ENCODE results near the gene PPP6R2. TPM values are rescaled to one million over a fixed set of nuclear protein-coding genes. Genes with fewer than 3 reads are reported as not detected.

PPP6R2 gene
- total and polyA plus RNA-seq, 2 of the 4 experiments (the other 2 are of a cell fraction), result 49.2 to 51.6 TPM

DNA sequence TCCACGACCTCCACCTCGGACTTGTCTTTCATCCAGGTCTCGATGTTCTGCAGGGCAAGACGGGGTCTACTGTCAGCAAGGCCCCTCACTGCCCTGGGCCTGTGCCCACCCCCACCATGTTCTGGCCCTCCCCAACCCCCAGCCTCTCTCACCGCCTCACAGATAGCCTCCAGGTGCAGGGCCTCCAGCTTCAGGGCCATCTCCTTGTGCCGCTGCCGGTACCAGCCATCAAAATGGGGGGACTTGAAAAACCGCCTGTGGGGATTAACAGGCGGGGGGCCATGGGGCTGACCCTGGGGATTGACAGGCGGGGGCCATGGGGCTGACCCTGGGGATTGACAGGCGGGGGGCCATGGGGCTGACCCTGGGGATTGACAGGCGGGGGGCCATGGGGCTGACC, 30.8 kb upstream of the PPP6R2 start (continued):
- no peak for TF ChIP-seq SMC3 (IDR thresholded peaks at IDR 0.05; ENCODE audit: low read depth, low read length)
- TF ChIP-seq POLR2A (IDR thresholded peaks at IDR 0.05; ENCODE audit: low read depth, low read length), result no peak
- TF ChIP-seq, protein P1, sequence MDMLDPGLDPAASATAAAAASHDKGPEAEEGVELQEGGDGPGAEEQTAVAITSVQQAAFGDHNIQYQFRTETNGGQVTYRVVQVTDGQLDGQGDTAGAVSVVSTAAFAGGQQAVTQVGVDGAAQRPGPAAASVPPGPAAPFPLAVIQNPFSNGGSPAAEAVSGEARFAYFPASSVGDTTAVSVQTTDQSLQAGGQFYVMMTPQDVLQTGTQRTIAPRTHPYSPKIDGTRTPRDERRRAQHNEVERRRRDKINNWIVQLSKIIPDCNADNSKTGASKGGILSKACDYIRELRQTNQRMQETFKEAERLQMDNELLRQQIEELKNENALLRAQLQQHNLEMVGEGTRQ (IDR thresholded peaks at IDR 0.05; ENCODE audit: low read depth, low read length), result no peak
- no peak for TF ChIP-seq MAFK (IDR thresholded peaks at IDR 0.05; ENCODE audit: low read depth, low read length)
- TF ChIP-seq MAZ (IDR thresholded peaks at IDR 0.05; ENCODE audit: borderline replicate concordance, low read depth, low read length), result no peak

DNA sequence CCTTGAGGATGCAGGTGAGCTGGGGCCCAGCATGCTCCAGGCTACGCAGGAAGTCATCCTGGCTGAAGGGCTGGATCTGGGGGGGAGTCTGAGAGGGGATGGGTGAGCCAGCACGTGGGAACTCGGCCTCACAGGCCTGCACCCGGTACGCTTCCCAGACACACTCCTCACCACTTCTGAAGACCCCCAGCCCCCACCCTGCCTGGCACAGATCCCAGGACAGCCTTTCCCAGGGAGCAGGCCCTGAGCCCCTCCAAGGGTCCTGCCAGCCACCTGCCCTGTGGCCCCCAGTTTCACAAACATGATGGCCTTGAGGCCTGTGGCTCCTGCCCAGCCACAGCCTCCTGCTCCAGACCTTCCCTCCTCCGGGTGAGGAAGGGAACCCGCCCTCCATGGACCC, 30.1 kb upstream of the PPP6R2 start:
- H3K18ac ChIP-seq (ENCODE audit: low read depth, low read length), result no peak overlapping the region
- H4K91ac ChIP-seq (ENCODE audit: insufficient read depth, low read depth, low read length), result no peak overlapping the region
- no peak overlapping the region for H3K14ac ChIP-seq (replicated peaks; ENCODE audit: low read depth, low read length)
- no peak overlapping the region for H3K4me2 ChIP-seq (ENCODE audit: low read depth, low read length)
- WGBS, 2 experiments (ENCODE audit: extremely low coverage in 2 of 2, insufficient read length in 1 of 2), result no CpG with 5 or more reads among the region's 7 CpGs
- ATAC-seq (ENCODE audit: low read depth), result no peak
- H3K36me3 ChIP-seq (ENCODE audit: control insufficient read depth, insufficient read depth, low read length), result no peaks in the 10 kb centered on the region
- H2BK20ac ChIP-seq (ENCODE audit: low read depth, low read length), result no peak overlapping the region
- dilution Hi-C loops (cut with HindIII; ENCODE audit: low sequenced_read_pairs, unreplicated experiment), result no loop called here
- H3K4me3 ChIP-seq (ENCODE audit: insufficient read depth, low read depth, low read length), result no peak overlapping the region
- intact Hi-C loops (cut with micrococcal nuclease), result no loop called here
- H2AFZ ChIP-seq (replicated peaks; ENCODE audit: low read length, poor library complexity), result no peak overlapping the region
- H3K4me1 ChIP-seq (ENCODE audit: control insufficient read depth, insufficient read depth, low read length), result peaks cover 11% of the 10 kb centered on the region
- H3K56ac ChIP-seq (ENCODE audit: extremely low read depth, insufficient read depth, low read length), result no peak overlapping the region
- ChIA-PET CTCF (no interaction called here), POLR2A (ENCODE audit: unreplicated experiment) (no interaction called here)
- DNase-seq, result no peak
- no peak overlapping the region for H2AK5ac ChIP-seq (ENCODE audit: low read depth, low read length)
- no peak overlapping the region for H4K5ac ChIP-seq (ENCODE audit: low read depth, low read length)
- H3K9me1 ChIP-seq (ENCODE audit: insufficient read depth, low read length), result peaks cover 3% of the 10 kb centered on the region; the same call in 1 of the 2 replicates
- H3K9ac ChIP-seq (ENCODE audit: low read depth, low read length), result no peak overlapping the region
- no peak overlapping the region for H2BK5ac ChIP-seq (ENCODE audit: low read depth, low read length, poor library complexity, severe bottlenecking)
- H2BK120ac ChIP-seq (ENCODE audit: low read depth, low read length), result no peak overlapping the region
- no peak overlapping the region for H2BK15ac ChIP-seq (ENCODE audit: low read depth, low read length)
- no peak overlapping the region for H3K4ac ChIP-seq (ENCODE audit: low read depth, low read length)
- no TSS peak for BruUV-seq (replicated peaks)
- peaks cover 3% of the 10 kb centered on the region; the same call in 1 of the 2 replicates for H3K27me3 ChIP-seq (ENCODE audit: control insufficient read depth, insufficient read depth, low read length)
- H3K79me1 ChIP-seq (ENCODE audit: low read depth in 1 of 2, low read length in 2 of 2), result 0 out of 4 replicates have a peak, but pooled peaks cover 0 to 4% of the 10 kb centered on the region in 2 experiments
- no peak overlapping the region for H2AK9ac ChIP-seq (replicated peaks; ENCODE audit: low read depth, low read length, poor library complexity)
- H4K20me1 ChIP-seq (ENCODE audit: insufficient read depth, low read length), result peaks cover 5% of the 10 kb centered on the region; the same call in 1 of the 2 replicates
- in situ Hi-C loops (cut with MboI; ENCODE audit: low sequenced_read_pairs), result no loop called here
- no peak overlapping the region for H4K8ac ChIP-seq (ENCODE audit: low read depth in 2 of 2, low read length in 2 of 2)
- no peak overlapping the region for H3K27ac ChIP-seq (ENCODE audit: insufficient read depth, low read length)
- no peak overlapping the region for H3K23ac ChIP-seq (ENCODE audit: low read depth, low read length)
- no peaks in the 10 kb centered on the region for H3K9me3 ChIP-seq (ENCODE audit: control insufficient read depth, insufficient read depth, low read length)
- TF ChIP-seq RCOR1 (IDR thresholded peaks at IDR 0.05; ENCODE audit: insufficient replicate concordance, low read length) (no peak), CEBPB (IDR thresholded peaks at IDR 0.05; ENCODE audit: low read depth, low read length) (no peak), MAZ (IDR thresholded peaks at IDR 0.05; ENCODE audit: borderline replicate concordance, low read depth, low read length) (no peak), FOS (IDR thresholded peaks at IDR 0.05; ENCODE audit: low read depth, low read length) (no peak), MXI1 (IDR thresholded peaks at IDR 0.05; ENCODE audit: borderline replicate concordance, low read depth, low read length) (no peak), POLR2A (IDR thresholded peaks at IDR 0.05; ENCODE audit: low read depth, low read length) (no peak), RAD21 (IDR thresholded peaks at IDR 0.05; ENCODE audit: low read length) (no peak)
- TF ChIP-seq, protein P2, sequence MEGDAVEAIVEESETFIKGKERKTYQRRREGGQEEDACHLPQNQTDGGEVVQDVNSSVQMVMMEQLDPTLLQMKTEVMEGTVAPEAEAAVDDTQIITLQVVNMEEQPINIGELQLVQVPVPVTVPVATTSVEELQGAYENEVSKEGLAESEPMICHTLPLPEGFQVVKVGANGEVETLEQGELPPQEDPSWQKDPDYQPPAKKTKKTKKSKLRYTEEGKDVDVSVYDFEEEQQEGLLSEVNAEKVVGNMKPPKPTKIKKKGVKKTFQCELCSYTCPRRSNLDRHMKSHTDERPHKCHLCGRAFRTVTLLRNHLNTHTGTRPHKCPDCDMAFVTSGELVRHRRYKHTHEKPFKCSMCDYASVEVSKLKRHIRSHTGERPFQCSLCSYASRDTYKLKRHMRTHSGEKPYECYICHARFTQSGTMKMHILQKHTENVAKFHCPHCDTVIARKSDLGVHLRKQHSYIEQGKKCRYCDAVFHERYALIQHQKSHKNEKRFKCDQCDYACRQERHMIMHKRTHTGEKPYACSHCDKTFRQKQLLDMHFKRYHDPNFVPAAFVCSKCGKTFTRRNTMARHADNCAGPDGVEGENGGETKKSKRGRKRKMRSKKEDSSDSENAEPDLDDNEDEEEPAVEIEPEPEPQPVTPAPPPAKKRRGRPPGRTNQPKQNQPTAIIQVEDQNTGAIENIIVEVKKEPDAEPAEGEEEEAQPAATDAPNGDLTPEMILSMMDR (conservative IDR thresholded peaks at IDR 0.05; ENCODE audit: low read depth, low read length), result no peak
- TF ChIP-seq, protein P1 (IDR thresholded peaks at IDR 0.05; ENCODE audit: low read depth, low read length), result no peak
- TF ChIP-seq, protein P3, sequence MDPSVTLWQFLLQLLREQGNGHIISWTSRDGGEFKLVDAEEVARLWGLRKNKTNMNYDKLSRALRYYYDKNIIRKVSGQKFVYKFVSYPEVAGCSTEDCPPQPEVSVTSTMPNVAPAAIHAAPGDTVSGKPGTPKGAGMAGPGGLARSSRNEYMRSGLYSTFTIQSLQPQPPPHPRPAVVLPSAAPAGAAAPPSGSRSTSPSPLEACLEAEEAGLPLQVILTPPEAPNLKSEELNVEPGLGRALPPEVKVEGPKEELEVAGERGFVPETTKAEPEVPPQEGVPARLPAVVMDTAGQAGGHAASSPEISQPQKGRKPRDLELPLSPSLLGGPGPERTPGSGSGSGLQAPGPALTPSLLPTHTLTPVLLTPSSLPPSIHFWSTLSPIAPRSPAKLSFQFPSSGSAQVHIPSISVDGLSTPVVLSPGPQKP (IDR thresholded peaks at IDR 0.05; ENCODE audit: borderline replicate concordance, low read depth, low read length), result no peak
